Esophagus squamous epithelium (tissue), 5 donors: Measurements from ENCODE around the gene ATP5PB. TPM values are rescaled to one million over a fixed set of nuclear protein-coding genes. Genes with fewer than 3 reads are reported as not detected.

Experiments
- DNase-seq: peaks from one replicate; lab custom pipeline; 2025; lab: John Stamatoyannopoulos, UW
- H3K27ac ChIP-seq, 4 donors: fragments of 200-600 bp; sonication (generic); one replicate each; pipeline ENCODE4 v1.5.1; 2016 to 2019; ENCODE audit warnings: mild to moderate bottlenecking in 1 of 4
- H3K27me3 ChIP-seq, 4 donors: fragments of 200-600 bp; sonication (generic); 1 replicate in 3 of 4; 2 replicates in 1 of 4; pipeline versions ENCODE4 v1.5.1 to v1.6.0; 2017 to 2021; ENCODE audit warnings: antibody characterized with exemption in 1 of 4
- H3K36me3 ChIP-seq, 3 donors: fragments of 200-600 bp; sonication (generic); one replicate each; pipeline ENCODE4 v1.5.1; 2016 to 2019
- H3K4me1 ChIP-seq, 3 donors: fragments of 200-600 bp; sonication (generic); one replicate each; pipeline ENCODE4 v1.5.1; 2017 to 2019
- H3K4me3 ChIP-seq, 4 donors: fragments of 200-600 bp; sonication (generic); 1 replicate in 3 of 4; 2 replicates in 1 of 4; pipeline ENCODE4 v1.5.1; 2016 to 2019; ENCODE audit warnings: mild to moderate bottlenecking in 2 of 4, moderate library complexity in 1 of 4
- H3K9me3 ChIP-seq, 3 donors: fragments of 200-600 bp; sonication (generic); one replicate each; pipeline ENCODE4 v1.5.1; 2016 to 2019
- POLR2A ChIP-seq, 4 donors: fragments of 450-650 bp; IDR thresholded peaks; one replicate each; pipeline ENCODE4 v1.6.1; 2017; ENCODE audit warnings: antibody characterized with exemption in 4 of 4, mild to moderate bottlenecking in 4 of 4, moderate library complexity in 3 of 4
- WGBS, 2 donors: methylation state at CpG; one replicate each; pipeline ENCODE4 v1.1.5; 2018; 5-methylcytosine and 5-hydroxymethylcytosine counted together
- intact Hi-C: fragments of 100-400 bp; cut with DNase I; formaldehyde crosslinking; loops from one replicate; pipeline ENCODE4 v1.15.0; 2022
- total RNA-seq, 4 donors: library from RNA; depleted of rRNA; stranded (reverse); fragments of >200 nt; gene quantifications; one replicate each; pipeline ENCODE4 v1.1.0, GENCODE V29; 2016
- TF ChIP-seq, protein P1 (sequence below), 6 experiments: fragments of 450-650 bp in 4 of 6; fragments of 200-600 bp in 2 of 6; sonication (generic) in 2 of 6; IDR thresholded peaks; one replicate each; pipeline ENCODE4 v1.5.1; 2016 to 2019; ENCODE audit warnings: antibody characterized with exemption in 6 of 6, mild to moderate bottlenecking in 4 of 6, moderate library complexity in 4 of 6
- donor health status: DM: yes; HTN: yes; CAD: no.

ATP5PB gene
- total RNA-seq, 4 donors from 2014 or later: 201 to 318 (median 243) TPM

GRCh38 chr1:111406321-111406768, 42.9 kb upstream of the ATP5PB start:
- 0% methylated on average over 2 of the region's 2 CpGs for WGBS, 2 donors
- H3K27me3 ChIP-seq: peaks cover 0 to 30% (median 0%) of the 10 kb centered on the region in 4 donors
- no peak overlapping the region for H3K27ac ChIP-seq
- no peak overlapping the region for H3K4me3 ChIP-seq
- no peak for TF ChIP-seq POLR2A (IDR thresholded peaks at IDR 0.05)
- TF ChIP-seq, protein P1, sequence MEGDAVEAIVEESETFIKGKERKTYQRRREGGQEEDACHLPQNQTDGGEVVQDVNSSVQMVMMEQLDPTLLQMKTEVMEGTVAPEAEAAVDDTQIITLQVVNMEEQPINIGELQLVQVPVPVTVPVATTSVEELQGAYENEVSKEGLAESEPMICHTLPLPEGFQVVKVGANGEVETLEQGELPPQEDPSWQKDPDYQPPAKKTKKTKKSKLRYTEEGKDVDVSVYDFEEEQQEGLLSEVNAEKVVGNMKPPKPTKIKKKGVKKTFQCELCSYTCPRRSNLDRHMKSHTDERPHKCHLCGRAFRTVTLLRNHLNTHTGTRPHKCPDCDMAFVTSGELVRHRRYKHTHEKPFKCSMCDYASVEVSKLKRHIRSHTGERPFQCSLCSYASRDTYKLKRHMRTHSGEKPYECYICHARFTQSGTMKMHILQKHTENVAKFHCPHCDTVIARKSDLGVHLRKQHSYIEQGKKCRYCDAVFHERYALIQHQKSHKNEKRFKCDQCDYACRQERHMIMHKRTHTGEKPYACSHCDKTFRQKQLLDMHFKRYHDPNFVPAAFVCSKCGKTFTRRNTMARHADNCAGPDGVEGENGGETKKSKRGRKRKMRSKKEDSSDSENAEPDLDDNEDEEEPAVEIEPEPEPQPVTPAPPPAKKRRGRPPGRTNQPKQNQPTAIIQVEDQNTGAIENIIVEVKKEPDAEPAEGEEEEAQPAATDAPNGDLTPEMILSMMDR (IDR thresholded peaks at IDR 0.05): no peak
- intact Hi-C loops: no loop called here
- H3K9me3 ChIP-seq: no peaks in the 10 kb centered on the region
- H3K36me3 ChIP-seq: no peaks in the 10 kb centered on the region
- H3K4me1 ChIP-seq: peaks cover 0 to 7% (median 0%) of the 10 kb centered on the region in 3 donors
- DNase-seq: no peak

DNA sequence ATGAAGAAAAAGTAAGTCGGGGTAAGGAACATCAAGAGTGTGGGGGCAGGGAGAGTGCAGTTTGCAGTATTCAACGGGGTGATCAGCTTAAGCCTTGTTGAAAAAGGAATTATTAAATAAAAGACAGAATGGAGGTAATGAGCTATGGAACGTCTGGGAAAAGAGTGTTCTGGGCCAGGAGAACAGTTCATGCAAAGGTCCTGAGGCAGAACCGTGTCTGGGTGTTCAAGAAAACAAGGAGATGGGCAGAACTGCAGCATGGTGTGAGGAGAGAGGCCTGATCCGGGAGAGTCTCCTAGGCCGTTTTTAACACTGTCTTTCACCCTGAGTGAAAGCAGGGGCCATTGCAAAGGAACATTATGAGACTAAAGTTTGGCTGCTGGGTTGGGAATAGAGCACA, 42.0 kb upstream of the ATP5PB start:
- intact Hi-C loops: no loop called here
- WGBS, 2 donors: 67 to 68% methylated on average over 6 of the region's 6 CpGs
- TF ChIP-seq, protein P1 (IDR thresholded peaks at IDR 0.05): no peak
- TF ChIP-seq POLR2A (IDR thresholded peaks at IDR 0.05): no peak

DNA sequence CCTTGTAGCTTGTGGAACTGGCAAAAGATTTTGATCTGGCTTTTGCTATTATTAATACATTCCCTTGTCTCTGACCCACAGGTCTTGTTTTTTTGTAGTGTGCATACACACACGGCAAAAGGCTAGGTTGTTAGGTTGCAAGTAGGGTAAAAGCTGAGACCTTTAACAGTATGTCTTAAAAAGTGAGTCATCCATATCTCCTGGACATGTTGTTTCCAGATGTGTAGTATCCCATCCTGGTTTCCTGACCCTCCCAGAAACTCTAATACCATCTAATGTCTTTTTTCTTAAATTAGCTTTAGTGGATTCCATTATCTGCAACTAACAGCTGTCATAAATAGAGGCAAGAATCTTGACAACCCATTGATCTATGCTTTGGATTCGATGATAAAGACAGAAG, 36.4 kb upstream of the ATP5PB start:
- Histone ChIP-seq H3K4me3 (no peak overlapping the region), H3K4me1 (no peaks in the 10 kb centered on the region), H3K27ac (no peak overlapping the region), H3K27me3 (no peaks in the 10 kb centered on the region), H3K36me3 (peaks cover 0 to 6% (median 0%) of the 10 kb centered on the region in 3 donors), H3K9me3 (no peaks in the 10 kb centered on the region)
- intact Hi-C loops: no loop called here
- TF ChIP-seq, protein P1 (IDR thresholded peaks at IDR 0.05): no peak
- no peak for TF ChIP-seq POLR2A (IDR thresholded peaks at IDR 0.05)
- WGBS, 2 donors: 78 to 83% methylated on average over 2 of the region's 2 CpGs
- DNase-seq: no peak

More for the DNA sequence above, 42.0 kb upstream of the ATP5PB start:
- Histone ChIP-seq H3K36me3 (no peaks in the 10 kb centered on the region), H3K27me3 (peaks cover 0 to 21% (median 0%) of the 10 kb centered on the region in 4 donors), H3K27ac (no peak overlapping the region), H3K9me3 (no peaks in the 10 kb centered on the region), H3K4me1 (peaks cover 0 to 7% (median 0%) of the 10 kb centered on the region in 3 donors), H3K4me3 (no peak overlapping the region)
- no peak for DNase-seq

- H3K27me3 ChIP-seq: no peaks in the 10 kb centered on the region
- H3K36me3 ChIP-seq: peaks cover 0 to 6% (median 0%) of the 10 kb centered on the region in 3 donors
- H3K27ac ChIP-seq: no peak overlapping the region
- TF ChIP-seq POLR2A (IDR thresholded peaks at IDR 0.05): no peak
- TF ChIP-seq, protein P1 (IDR thresholded peaks at IDR 0.05): no peak
- 61% methylated on average over 2 of the region's 2 CpGs; no CpG with 5 or more reads in 1 of the 2 donors for WGBS, 2 donors
- intact Hi-C loops: no loop called here
- no peaks in the 10 kb centered on the region for H3K4me1 ChIP-seq
- H3K9me3 ChIP-seq: no peaks in the 10 kb centered on the region
- no peak overlapping the region for H3K4me3 ChIP-seq
- DNase-seq: no peak
These were observed 34.5 kb upstream of the ATP5PB start for GRCh38 chr1:111414756-111415155.

- TF ChIP-seq, protein P1 (IDR thresholded peaks at IDR 0.05): no peak
- TF ChIP-seq POLR2A (IDR thresholded peaks at IDR 0.05): no peak
- DNase-seq: no peak
- WGBS, 2 donors: 80 to 100% methylated on average over 2 to 3 of the region's 3 CpGs
- H3K27me3 ChIP-seq: no peaks in the 10 kb centered on the region
- intact Hi-C loops: no loop called here
- H3K27ac ChIP-seq: no peak overlapping the region
- H3K9me3 ChIP-seq: no peaks in the 10 kb centered on the region
- H3K4me3 ChIP-seq: no peak overlapping the region
- peaks cover 0 to 6% (median 0%) of the 10 kb centered on the region in 3 donors for H3K36me3 ChIP-seq
- H3K4me1 ChIP-seq: no peaks in the 10 kb centered on the region
These were observed 33.8 kb upstream of the ATP5PB start for GRCh38 chr1:111415461-111415860.
